ENCODE results near the gene BMERB1. TPM values are rescaled to one million over a fixed set of nuclear protein-coding genes. Genes with fewer than 3 reads are reported as not detected.

BMERB1 gene
- total RNA-seq, 1 donor, result 105 TPM

DNA sequence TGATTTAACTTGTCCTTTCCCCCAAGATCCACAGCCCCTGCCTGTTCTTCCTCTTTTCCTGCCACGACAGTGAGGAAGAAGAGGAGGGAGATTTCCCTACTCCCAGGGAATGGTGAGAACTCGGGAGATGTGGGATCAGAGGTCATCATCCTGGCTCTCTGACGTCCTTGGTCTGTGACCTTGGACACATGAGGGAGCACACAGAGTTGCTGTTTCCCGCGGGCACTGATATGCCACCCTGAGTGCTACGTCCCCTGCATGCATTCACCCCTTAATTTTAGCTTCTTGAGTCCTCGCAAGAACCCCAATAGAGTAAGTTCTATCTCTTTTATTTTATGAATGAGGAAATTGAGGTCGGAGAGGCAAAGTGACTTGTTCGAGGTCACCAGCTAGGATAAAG is 85.4 kb downstream of the BMERB1 start:
- H3K4me3 ChIP-seq (ENCODE audit: low read depth, low read length), result no peak overlapping the region
- DNase-seq (ENCODE audit: low read depth), result no peak
- no peak for TF ChIP-seq CTCF (IDR thresholded peaks at IDR 0.05; ENCODE audit: insufficient read depth, low read length)

- no peak for TF ChIP-seq CTCF (IDR thresholded peaks at IDR 0.05; ENCODE audit: insufficient read depth, low read length)
- DNase-seq (ENCODE audit: low read depth), result no peak
- no peak overlapping the region for H3K4me3 ChIP-seq (ENCODE audit: low read depth, low read length)
These were observed 87.0 kb downstream of the BMERB1 start for GRCh38 chr16:15521390-15521757.

DNA sequence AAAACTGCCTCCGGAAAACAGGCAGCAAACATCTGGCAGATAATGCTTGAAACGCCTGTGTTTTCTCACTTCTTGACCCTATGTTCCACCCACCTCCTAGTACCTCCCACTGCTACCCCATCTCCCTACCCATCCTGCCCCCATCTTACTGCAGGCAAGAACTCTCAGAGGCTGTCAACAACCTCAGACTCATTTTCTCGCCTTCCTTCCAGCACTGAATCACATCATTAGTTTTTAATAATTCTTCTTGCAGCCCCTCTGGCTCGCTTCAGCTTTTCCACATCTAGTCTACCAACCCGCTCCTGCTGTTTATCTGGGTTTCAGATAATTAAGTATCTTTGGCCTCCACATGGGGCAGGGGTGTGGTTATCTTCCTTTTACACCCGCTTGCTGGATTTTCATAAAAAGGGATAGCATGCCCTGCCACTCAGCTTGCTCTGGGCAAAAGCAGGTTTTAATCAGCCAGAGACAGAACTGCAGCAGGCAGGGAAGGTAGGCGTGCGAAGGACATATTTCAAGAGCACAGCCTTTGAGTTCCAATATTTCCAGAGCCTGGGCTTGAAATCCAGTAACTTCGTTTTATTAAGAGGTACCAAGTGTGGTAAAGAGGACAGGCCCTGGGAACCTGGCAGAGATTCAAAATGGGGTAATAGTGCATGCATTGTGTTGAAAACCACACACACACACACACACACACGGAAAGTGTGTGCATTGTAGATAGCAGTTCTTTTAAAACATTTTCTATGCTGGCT is 87.5 kb downstream of the BMERB1 start:
- DNase-seq (ENCODE audit: low read depth), result peak; percentile 56
- H3K4me3 ChIP-seq (ENCODE audit: low read depth, low read length), result no peak overlapping the region
- no peak for TF ChIP-seq CTCF (IDR thresholded peaks at IDR 0.05; ENCODE audit: insufficient read depth, low read length)

DNA sequence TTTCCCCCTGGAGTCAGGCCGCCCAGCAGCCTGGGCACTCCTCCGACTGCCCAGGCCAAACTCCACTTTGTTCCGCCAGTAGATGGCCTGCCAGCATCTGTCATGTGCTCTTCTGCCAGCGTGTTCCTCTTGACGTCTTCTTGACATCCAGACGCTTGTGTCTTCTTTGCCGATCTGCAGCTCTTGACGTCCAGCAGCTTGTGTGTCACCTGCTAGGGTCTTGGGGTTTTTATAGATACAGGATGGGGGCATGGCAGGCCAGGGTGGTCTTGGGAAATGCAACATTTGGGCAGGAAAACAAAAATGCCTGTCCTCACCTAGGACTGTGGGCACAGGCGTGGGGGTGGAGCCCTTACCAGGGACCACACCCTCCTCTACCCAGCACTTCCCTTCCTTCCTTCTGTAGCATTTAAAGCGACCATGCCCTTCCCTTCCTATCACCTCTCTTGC is 88.7 kb downstream of the BMERB1 start:
- DNase-seq (ENCODE audit: low read depth), result no peak
- no peak for TF ChIP-seq CTCF (IDR thresholded peaks at IDR 0.05; ENCODE audit: insufficient read depth, low read length)
- no peak overlapping the region for H3K4me3 ChIP-seq (ENCODE audit: low read depth, low read length)

DNA sequence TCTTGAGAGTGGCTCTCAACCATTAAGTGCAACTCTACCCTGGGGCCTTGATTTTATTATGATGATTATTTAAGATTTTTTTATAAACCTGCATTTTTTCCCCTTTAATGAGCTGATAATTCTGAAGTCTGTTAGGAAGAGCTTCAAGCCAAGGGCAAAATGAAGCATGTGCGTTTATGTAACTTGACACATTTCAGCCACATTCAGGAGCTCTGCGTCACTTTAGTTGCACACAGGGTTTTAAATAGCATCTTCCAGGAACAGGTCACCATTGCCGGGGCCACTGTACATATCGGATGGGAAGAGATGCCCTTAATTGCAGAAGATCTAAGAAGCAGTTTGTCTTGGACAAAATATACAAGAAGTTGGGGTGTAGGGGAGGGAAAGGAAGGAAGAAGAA is 89.6 kb downstream of the BMERB1 start:
- TF ChIP-seq CTCF (IDR thresholded peaks at IDR 0.05; ENCODE audit: insufficient read depth, low read length), result no peak
- no peak for DNase-seq (ENCODE audit: low read depth)
- no peak overlapping the region for H3K4me3 ChIP-seq (ENCODE audit: low read depth, low read length)

GRCh38 chr16:15524966-15525365 is 90.6 kb downstream of the BMERB1 start:
- H3K4me3 ChIP-seq (ENCODE audit: low read depth, low read length), result no peak overlapping the region
- no peak for DNase-seq (ENCODE audit: low read depth)
- TF ChIP-seq CTCF (IDR thresholded peaks at IDR 0.05; ENCODE audit: insufficient read depth, low read length), result no peak

GRCh38 chr16:15526097-15526496 is 91.7 kb downstream of the BMERB1 start:
- TF ChIP-seq CTCF (IDR thresholded peaks at IDR 0.05; ENCODE audit: insufficient read depth, low read length), result no peak
- DNase-seq (ENCODE audit: low read depth), result no peak

More at GRCh38 chr16:15526097-15526496, 91.7 kb downstream of the BMERB1 start:
- no peak overlapping the region for H3K4me3 ChIP-seq (ENCODE audit: low read depth, low read length)
